Liver (tissue), 3 donors: Measurements from ENCODE around the gene STRIP2.

Experiments
- ATF3 ChIP-seq: IDR thresholded peaks from 2 replicates; pipeline ENCODE4 v1.6.1; 2016; ENCODE audit warnings: antibody characterized with exemption
- CTCF ChIP-seq: fragments of 150-350 bp; IDR thresholded peaks from 2 replicates; pipeline ENCODE4 v1.5.1; 2017; ENCODE audit warnings: improper control_type of control experiment, low read depth, low read length; ENCODE audit not compliant: missing input control
- EGR1 ChIP-seq, 2 donors: IDR thresholded peaks; 2 replicates each; pipeline ENCODE4 v1.6.1; 2016 to 2018; ENCODE audit warnings: antibody characterized with exemption in 2 of 2, low read depth in 2 of 2
- GABPA ChIP-seq, 2 donors: IDR thresholded peaks in 1 of 2; conservative IDR thresholded peaks in 1 of 2; 2 replicates each; pipeline ENCODE4 v1.6.1; 2016; ENCODE audit warnings: antibody characterized with exemption in 2 of 2, mild to moderate bottlenecking in 1 of 2, moderate library complexity in 1 of 2
- SP1 ChIP-seq: IDR thresholded peaks from 2 replicates; pipeline ENCODE4 v1.6.1; 2018; ENCODE audit warnings: antibody characterized with exemption, mild to moderate bottlenecking
- TAF1 ChIP-seq: conservative IDR thresholded peaks from 2 replicates; pipeline ENCODE4 v1.6.1; 2016; ENCODE audit warnings: antibody characterized with exemption, mild to moderate bottlenecking
- donor health status: healthy.
- donor health status: healthy.

GRCh38 chr7:129390314-129390713 is 43.9 kb upstream of the STRIP2 start:
- TF ChIP-seq CTCF = no peak
- TF ChIP-seq SP1 = no peak
- TF ChIP-seq TAF1 = no peak
- no peak for TF ChIP-seq EGR1 (IDR thresholded peaks at IDR 0.05; ENCODE audit: low read depth in 2 of 2)
- TF ChIP-seq ATF3 = no peak
- no peak for TF ChIP-seq GABPA (IDR thresholded peaks at IDR 0.05 in 1 of 2, conservative IDR thresholded peaks at IDR 0.05 in 1 of 2)
